Thyroid gland (tissue), 4 donors: ENCODE data around the gene COX8C.

Experiments
- CTCF ChIP-seq, 6 experiments: fragments of 200-600 bp in 3 of 6; fragments of 450-650 bp in 3 of 6; sonication (generic) in 3 of 6; IDR thresholded peaks; one replicate each; pipeline ENCODE4 v1.5.1; 2016 to 2019; ENCODE audit warnings: antibody characterized with exemption in 6 of 6, mild to moderate bottlenecking in 2 of 6, inconsistent platforms in 1 of 6, moderate library complexity in 1 of 6
- POLR2A ChIP-seq, 2 donors: fragments of 450-650 bp; IDR thresholded peaks; one replicate each; pipeline ENCODE4 v1.6.1; 2017; ENCODE audit warnings: antibody characterized with exemption in 2 of 2, mild to moderate bottlenecking in 2 of 2, moderate library complexity in 1 of 2

GRCh38 chr14:93328546-93328945 is 18.4 kb upstream of the COX8C start:
- TF ChIP-seq CTCF (IDR thresholded peaks at IDR 0.05) (no peak), POLR2A (IDR thresholded peaks at IDR 0.05) (no peak)
